ENCODE measurements around the gene FEZF2.
A peak's percentile ranks its signal among the peaks of the same experiment; 100 is the strongest.

The FEZF2 gene

DNA sequence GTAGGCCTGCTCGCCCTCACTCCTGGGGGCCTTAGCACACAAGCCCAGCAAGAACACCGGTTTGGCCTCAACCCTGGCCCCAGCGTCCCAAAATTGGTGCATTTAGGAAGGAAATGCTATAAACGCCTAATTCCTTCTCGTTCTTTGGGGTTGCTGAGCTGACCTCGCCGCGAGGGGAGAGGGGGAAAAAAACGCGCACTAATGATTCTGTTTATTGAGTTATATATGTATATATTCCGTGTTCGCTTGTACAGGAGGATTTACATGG lies 3.9 kb downstream of the FEZF2 start:
- H3K27me3 ChIP-seq (ENCODE audit: low read depth): peaks cover 32% of the 10 kb centered on the region
- no peak overlapping the region for H3K4me3 ChIP-seq
- H3K4me1 ChIP-seq: peaks cover 20% of the 10 kb centered on the region
- no peak for DNase-seq (ENCODE audit: low spot score in 2 of 2)
- in situ Hi-C loops (cut with MboI; ENCODE audit: low sequenced_read_pairs): no loop called here
- H3K36me3 ChIP-seq (replicated peaks): no peaks in the 10 kb centered on the region
- peaks cover 6% of the 10 kb centered on the region; the same call in 1 of the 2 replicates for H3K9me3 ChIP-seq

DNA sequence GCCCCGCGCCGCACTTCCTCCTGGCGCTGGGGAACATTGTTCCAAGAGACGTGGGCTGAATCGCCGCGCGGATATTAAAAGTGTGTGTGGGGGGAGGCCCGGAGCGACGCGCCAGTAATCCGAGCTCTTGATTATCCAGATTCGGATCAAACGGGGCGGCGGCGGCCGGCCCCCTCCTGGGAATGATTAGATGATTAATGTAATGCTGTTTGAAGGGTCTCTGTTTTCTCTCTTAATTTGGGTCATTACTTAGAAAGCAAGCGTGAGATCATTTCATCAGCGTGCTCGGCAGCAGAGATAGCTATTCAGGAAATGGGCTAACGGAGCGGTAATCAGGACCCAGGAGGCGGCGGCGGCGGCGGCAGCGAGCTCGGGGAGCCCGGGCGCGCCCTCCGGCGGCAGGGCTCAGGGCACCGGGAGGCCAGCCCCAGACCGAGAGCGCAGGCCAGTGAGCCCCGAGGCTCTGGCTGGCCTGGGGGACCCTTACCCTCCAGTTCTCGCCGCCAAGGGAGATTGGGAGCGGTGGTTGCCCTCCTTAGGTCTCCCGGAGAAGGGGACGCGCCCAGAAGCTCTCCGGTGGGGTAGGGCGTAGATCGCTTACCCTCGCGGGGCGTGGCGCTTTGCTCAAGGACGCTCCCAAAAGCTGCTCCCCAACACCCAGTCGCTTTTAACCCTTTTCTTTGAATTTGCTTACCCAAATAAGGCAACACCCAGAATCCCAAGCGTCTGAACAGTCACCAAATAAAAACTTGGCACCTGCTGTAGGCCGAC lies 4.5 kb downstream of the FEZF2 start:
- Histone ChIP-seq H3K27me3 (ENCODE audit: low read depth) (peaks cover 26% of the 10 kb centered on the region), H3K4me3 (no peak overlapping the region), H3K4me1 (peaks cover 18% of the 10 kb centered on the region), H3K9me3 (peaks cover 6% of the 10 kb centered on the region; the same call in 1 of the 2 replicates), H3K36me3 (replicated peaks) (no peaks in the 10 kb centered on the region)
- in situ Hi-C loops (cut with MboI; ENCODE audit: low sequenced_read_pairs): no loop called here
- no peak for DNase-seq (ENCODE audit: low spot score in 2 of 2)

DNA sequence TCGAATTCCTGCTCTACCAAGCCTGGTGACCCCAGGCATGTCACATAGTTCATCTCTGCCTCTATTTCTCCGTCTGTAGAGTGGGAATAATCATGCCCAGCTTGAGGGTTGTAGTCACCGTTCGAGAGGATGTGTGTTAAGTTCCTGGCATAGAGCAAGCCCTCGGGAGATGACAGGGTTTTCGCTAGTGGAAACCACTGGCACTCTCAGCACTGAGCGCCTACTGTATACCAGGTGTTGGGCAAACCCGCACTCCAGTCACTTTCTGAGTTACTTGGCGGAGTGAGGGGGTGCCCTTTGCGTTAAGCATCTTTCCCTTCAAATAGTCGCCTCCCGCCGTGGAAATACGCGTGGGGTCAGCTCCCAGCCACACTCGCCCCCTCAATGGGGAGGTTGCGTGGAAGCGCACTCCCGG lies 5.1 kb downstream of the FEZF2 start:
- Histone ChIP-seq H3K4me1 (peaks cover 18% of the 10 kb centered on the region), H3K27me3 (ENCODE audit: low read depth) (peaks cover 25% of the 10 kb centered on the region; the same call in 1 of the 2 replicates), H3K4me3 (no peak overlapping the region), H3K36me3 (replicated peaks) (no peaks in the 10 kb centered on the region), H3K9me3 (peaks cover 6% of the 10 kb centered on the region; the same call in 1 of the 2 replicates)
- DNase-seq (ENCODE audit: low spot score in 2 of 2): no peak
- in situ Hi-C loops (cut with MboI; ENCODE audit: low sequenced_read_pairs): no loop called here

DNA sequence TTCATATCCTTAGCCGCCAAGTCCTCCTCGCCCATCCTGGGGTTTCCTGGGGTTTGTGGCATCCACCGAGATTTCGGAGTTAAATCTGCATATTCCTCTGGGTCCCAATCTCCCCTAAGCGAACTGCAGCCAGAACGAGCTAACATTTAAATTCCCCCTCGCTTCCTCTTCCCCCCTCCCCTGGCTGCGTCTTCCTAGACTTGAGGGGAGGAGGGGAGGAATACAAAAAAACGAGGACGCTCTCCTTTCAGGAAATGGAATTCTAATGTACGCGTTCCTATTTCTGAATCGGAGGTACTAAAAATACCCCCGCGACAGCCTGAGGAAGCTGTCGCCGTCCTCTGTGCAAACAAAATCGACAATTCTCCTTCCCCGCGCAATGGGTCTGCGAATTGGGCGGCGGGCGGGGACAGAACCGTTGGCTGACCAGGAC lies 5.6 kb downstream of the FEZF2 start:
- peaks cover 25% of the 10 kb centered on the region; the same call in 1 of the 2 replicates for H3K27me3 ChIP-seq (ENCODE audit: low read depth)
- in situ Hi-C loops (cut with MboI; ENCODE audit: low sequenced_read_pairs): no loop called here
- H3K9me3 ChIP-seq: peaks cover 6% of the 10 kb centered on the region; the same call in 1 of the 2 replicates
- H3K4me3 ChIP-seq: no peak overlapping the region
- no peaks in the 10 kb centered on the region for H3K36me3 ChIP-seq (replicated peaks)
- peaks cover 18% of the 10 kb centered on the region for H3K4me1 ChIP-seq
- no peak for DNase-seq (ENCODE audit: low spot score in 2 of 2)

DNA sequence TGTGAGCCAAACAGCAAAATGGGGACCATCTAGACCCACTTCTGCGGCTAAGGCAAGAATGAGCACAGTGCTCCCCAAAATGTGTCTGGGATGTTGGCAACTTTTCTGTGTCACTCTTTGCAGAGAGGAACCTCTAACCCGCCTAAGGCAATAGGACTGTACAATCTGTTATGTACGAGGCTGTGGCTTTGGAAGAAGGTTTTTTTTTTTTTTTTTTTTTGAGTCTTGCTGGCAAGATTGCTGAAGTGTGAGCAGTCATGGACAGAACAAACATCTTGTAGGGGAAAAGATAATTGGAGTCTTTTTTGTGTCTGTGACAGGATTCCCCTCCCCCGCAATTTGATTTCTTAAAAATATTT lies 7.2 kb downstream of the FEZF2 start:
- in situ Hi-C loops (cut with MboI; ENCODE audit: low sequenced_read_pairs): no loop called here
- no peaks in the 10 kb centered on the region for H3K36me3 ChIP-seq (replicated peaks)
- no peak overlapping the region for H3K4me3 ChIP-seq

DNA sequence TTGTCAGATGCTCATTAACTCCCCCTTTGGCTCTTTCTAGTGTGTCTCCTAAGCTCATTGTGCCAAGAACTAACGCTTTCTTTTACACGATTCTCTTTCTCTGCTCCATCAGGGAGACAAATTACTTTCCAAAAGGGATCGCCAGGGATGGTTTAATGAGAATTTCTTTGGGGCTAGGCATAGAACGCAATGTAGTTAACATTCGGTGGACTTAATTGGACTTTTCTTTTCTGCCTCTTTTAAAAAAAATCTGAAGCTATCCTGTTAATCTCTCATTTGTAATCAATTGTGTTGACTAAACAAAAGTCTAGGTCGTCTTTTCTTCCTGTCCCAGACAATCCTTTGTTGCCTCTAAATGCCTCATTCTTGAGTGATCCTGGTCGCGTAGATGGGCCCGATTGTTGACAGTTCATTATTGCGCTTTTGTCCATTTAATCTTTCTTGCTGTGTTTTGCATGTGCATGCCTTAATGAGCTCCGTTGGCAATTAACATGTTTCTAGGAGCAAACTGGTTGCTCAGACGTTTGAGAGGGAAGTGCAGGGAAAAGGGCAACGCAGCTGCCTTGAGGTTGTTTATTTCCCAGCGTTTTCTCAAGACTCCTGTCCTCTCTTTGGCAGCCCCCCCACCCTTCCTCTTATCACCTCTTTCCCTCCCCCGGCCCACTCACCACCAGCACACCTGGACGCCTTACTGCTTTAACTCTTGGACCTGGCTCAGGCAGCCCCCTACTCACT lies 7.8 kb downstream of the FEZF2 start:
- Histone ChIP-seq H3K4me1 (peaks cover 18% of the 10 kb centered on the region), H3K36me3 (replicated peaks) (no peaks in the 10 kb centered on the region), H3K4me3 (no peak overlapping the region), H3K27me3 (ENCODE audit: low read depth) (peaks cover 25% of the 10 kb centered on the region; the same call in 1 of the 2 replicates), H3K9me3 (peaks cover 6% of the 10 kb centered on the region; the same call in 1 of the 2 replicates)
- in situ Hi-C loops (cut with MboI; ENCODE audit: low sequenced_read_pairs): no loop called here
- DNase-seq (ENCODE audit: low spot score in 2 of 2): peak; percentile 75 to 96

More for the DNA sequence above, 7.2 kb downstream of the FEZF2 start:
- peaks cover 6% of the 10 kb centered on the region; the same call in 1 of the 2 replicates for H3K9me3 ChIP-seq
- peaks cover 25% of the 10 kb centered on the region; the same call in 1 of the 2 replicates for H3K27me3 ChIP-seq (ENCODE audit: low read depth)
- DNase-seq (ENCODE audit: low spot score in 2 of 2): no peak
- peaks cover 18% of the 10 kb centered on the region for H3K4me1 ChIP-seq

DNA sequence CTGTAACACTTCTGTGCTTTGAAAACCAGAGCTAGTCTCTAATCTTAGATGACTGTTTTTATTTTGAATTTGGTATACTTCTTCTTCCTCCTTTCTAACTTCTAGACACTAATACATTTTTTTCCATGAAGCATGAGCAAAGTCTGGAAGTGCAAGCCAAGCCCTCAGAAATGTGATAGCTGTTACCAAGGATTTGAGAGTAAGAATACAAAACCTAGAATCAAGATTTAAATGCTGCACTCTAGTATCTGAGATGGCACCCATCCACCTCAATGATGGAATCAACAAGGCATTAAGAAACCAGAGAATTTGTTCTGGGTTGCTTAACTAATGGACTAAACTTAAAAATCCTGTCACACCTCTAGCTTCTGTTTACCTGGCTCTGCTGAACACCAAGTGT lies 9.2 kb downstream of the FEZF2 start:
- Histone ChIP-seq H3K4me3 (no peak overlapping the region), H3K36me3 (replicated peaks) (no peaks in the 10 kb centered on the region), H3K4me1 (peaks cover 18% of the 10 kb centered on the region), H3K27me3 (ENCODE audit: low read depth) (peaks cover 20% of the 10 kb centered on the region), H3K9me3 (no peaks in the 10 kb centered on the region)
- in situ Hi-C loops (cut with MboI; ENCODE audit: low sequenced_read_pairs): no loop called here
- no peak for DNase-seq (ENCODE audit: low spot score in 2 of 2)

DNA sequence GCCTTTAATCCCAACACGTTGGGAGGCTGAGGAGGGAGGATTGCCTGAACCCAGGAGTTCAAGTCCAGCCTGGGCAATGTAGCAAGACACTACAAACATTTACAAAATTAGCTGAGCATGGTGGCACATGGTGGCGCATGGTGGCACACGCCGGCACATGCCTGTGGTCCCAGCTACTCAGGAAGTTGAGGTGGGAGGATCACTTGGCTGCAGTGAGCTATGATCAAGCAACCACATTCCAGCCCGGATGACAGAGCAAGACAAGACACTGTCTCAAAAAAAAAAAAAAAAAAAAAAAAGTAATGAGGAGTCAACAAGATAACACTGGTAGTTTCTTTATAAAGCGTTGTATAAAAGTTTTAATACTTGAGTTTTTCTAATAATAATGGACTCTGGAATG lies 10.1 kb downstream of the FEZF2 start:
- in situ Hi-C loops (cut with MboI; ENCODE audit: low sequenced_read_pairs): no loop called here

DNA sequence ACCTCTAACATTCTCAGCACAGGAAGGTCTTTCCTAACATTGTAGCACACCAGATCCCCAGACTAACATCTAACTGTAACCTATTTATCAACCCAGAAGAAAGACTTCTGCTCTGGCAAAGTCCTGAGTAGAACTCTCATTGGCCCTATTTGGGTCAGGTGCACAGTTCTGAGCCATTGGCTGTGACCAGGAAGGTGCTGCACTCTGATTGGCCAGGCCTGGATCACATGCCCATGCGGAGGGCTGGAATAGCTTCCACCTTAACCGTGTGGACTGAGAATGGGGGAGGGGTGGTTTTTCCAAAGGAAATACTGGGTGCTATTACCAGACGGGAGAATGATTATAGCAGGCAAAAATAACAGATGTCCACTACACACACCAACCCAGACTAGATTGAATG lies 11.5 kb downstream of the FEZF2 start:
- no peak for DNase-seq (ENCODE audit: low spot score in 2 of 2)
- Histone ChIP-seq H3K36me3 (replicated peaks) (no peaks in the 10 kb centered on the region), H3K4me3 (no peak overlapping the region), H3K27me3 (ENCODE audit: low read depth) (peaks cover 19% of the 10 kb centered on the region), H3K9me3 (no peaks in the 10 kb centered on the region), H3K4me1 (peaks cover 17% of the 10 kb centered on the region)
- in situ Hi-C loops (cut with MboI; ENCODE audit: low sequenced_read_pairs): no loop called here

More for the DNA sequence above, 10.1 kb downstream of the FEZF2 start:
- Histone ChIP-seq H3K9me3 (no peaks in the 10 kb centered on the region), H3K4me3 (no peak overlapping the region), H3K27me3 (ENCODE audit: low read depth) (peaks cover 25% of the 10 kb centered on the region), H3K4me1 (peaks cover 18% of the 10 kb centered on the region), H3K36me3 (replicated peaks) (no peaks in the 10 kb centered on the region)
- no peak for DNase-seq (ENCODE audit: low spot score in 2 of 2)

DNA sequence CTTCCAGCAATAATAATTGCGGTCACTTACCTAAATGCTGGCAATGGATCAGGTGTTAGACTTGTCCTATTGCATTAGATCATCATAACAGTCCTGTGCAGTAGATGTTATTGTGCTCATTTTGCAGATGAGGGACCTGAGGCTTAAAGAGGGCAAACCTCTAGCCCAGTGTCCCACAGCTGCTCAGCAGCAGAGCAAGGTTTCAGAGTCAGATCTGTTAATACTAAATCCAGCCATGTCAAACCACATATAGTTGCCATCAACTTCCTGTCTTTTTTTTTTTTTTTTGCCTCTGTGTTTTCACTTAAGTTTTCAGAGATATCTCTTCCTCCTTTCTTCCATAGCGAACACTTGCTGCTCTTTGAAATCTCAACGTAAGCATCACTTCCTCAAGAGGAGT lies 12.1 kb downstream of the FEZF2 start:
- no peaks in the 10 kb centered on the region for H3K36me3 ChIP-seq (replicated peaks)
- no peak overlapping the region for H3K4me3 ChIP-seq
- in situ Hi-C loops (cut with MboI; ENCODE audit: low sequenced_read_pairs): no loop called here
- H3K27me3 ChIP-seq (ENCODE audit: low read depth): peaks cover 18% of the 10 kb centered on the region
- peaks cover 12% of the 10 kb centered on the region for H3K4me1 ChIP-seq
- H3K9me3 ChIP-seq: no peaks in the 10 kb centered on the region
- DNase-seq (ENCODE audit: low spot score in 2 of 2): no peak

DNA sequence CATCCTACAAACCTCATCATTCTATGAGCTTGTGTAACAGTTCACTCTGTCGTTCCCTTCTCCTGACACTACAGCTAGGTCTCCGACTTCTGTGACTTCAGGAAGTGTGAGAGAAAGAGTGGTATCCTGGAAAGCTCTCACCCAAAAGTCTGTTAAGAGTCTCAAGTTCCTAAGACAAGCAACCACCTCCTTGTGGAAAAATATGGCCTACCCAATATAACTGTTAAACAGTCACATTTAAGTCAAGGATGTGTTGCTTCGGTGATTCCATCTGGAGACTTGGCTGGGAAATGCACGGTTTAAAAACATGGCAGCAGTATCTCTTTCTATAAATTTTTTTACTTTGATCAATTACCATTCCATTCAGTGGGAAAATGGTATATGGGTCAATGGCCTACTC lies 13.8 kb downstream of the FEZF2 start:
- H3K4me3 ChIP-seq: no peak overlapping the region
- in situ Hi-C loops (cut with MboI; ENCODE audit: low sequenced_read_pairs): no loop called here
- H3K27me3 ChIP-seq (ENCODE audit: low read depth): peaks cover 20% of the 10 kb centered on the region
- peaks cover under 1% of the 10 kb centered on the region for H3K4me1 ChIP-seq
- no peak for DNase-seq (ENCODE audit: low spot score in 2 of 2)
- H3K36me3 ChIP-seq (replicated peaks): no peaks in the 10 kb centered on the region
- H3K9me3 ChIP-seq: no peaks in the 10 kb centered on the region

DNA sequence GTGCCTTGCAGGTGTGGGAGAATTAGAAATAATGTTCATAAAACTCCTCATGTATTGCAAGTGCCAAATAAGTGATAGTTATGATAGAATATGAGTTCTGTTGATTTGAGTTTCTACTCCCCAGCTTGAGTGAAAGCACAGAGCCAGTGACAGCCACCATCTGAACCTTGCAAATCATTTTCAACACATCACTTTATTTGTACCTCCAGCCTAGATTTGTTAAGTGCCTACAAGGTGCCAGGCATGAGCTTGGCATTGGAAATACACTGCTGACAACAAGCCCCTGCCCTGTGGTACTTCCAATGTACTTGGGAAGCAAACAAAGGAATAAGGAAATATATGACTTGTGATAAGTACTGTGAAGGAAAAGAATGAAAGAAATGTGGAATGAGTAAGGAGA lies 17.0 kb downstream of the FEZF2 start:
- Histone ChIP-seq H3K36me3 (replicated peaks) (no peaks in the 10 kb centered on the region), H3K4me3 (no peak overlapping the region), H3K4me1 (no peaks in the 10 kb centered on the region), H3K27me3 (ENCODE audit: low read depth) (peaks cover 20% of the 10 kb centered on the region), H3K9me3 (no peaks in the 10 kb centered on the region)
- in situ Hi-C loops (cut with MboI; ENCODE audit: low sequenced_read_pairs): no loop called here
- no peak for DNase-seq (ENCODE audit: low spot score in 2 of 2)

DNA sequence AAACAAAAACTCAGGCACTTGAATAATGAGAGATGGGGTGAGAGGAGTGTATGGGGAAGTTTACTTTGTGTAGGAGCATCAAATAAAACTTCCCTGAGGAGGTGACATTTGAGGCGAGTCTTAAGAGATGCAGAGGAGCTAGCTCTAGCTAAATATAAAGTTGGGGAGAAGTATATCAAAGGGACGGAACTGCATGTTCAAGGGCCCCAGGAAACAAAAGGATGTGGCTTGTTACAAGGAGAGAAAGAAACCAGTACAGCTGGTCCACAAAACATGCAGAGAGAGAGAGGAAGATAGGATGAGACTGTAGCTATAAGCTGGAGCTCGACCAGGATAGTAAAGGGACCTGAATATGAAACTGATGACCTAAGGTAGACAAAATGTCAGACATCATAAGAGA lies 17.6 kb downstream of the FEZF2 start:
- peaks cover 20% of the 10 kb centered on the region for H3K27me3 ChIP-seq (ENCODE audit: low read depth)
- in situ Hi-C loops (cut with MboI; ENCODE audit: low sequenced_read_pairs): no loop called here
- H3K9me3 ChIP-seq: no peaks in the 10 kb centered on the region

DNA sequence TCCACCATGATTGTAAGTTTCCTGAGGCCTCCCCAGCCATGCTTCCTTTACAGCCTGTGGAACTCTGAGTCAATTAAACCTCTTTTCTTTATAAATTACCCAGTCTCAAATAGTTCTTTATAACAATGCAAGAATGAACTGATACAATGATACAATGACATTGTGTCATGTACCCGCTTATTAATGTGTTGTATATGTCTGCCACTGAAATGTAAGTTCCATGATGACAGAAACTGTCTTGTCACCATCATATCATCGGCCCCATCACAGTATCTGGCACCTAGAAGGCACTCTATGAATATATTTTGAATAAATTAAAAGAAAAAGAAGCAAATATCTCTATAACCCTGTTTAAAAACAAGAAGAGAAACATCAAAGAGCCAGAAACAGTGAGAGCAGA lies 29.6 kb downstream of the FEZF2 start:
- Histone ChIP-seq H3K4me1 (no peaks in the 10 kb centered on the region), H3K9me3 (no peaks in the 10 kb centered on the region), H3K27me3 (ENCODE audit: low read depth) (0 out of 2 replicates have a peak, but pooled peaks cover 4% of the 10 kb centered on the region), H3K36me3 (replicated peaks) (no peaks in the 10 kb centered on the region), H3K4me3 (no peak overlapping the region)
- DNase-seq (ENCODE audit: low spot score in 2 of 2): no peak
- in situ Hi-C loops (cut with MboI; ENCODE audit: low sequenced_read_pairs): no loop called here

More for the DNA sequence above, 17.6 kb downstream of the FEZF2 start:
- no peak for DNase-seq (ENCODE audit: low spot score in 2 of 2)
- no peaks in the 10 kb centered on the region for H3K36me3 ChIP-seq (replicated peaks)
- H3K4me3 ChIP-seq: no peak overlapping the region
- no peaks in the 10 kb centered on the region for H3K4me1 ChIP-seq

All from HAP-1 (cell line).